HUES64 (cell line): ENCODE measurements around the gene CTNNA1.
"Not testable (repeated sequence)": the region's sequence is repeated elsewhere in the genome, so short reads cannot be mapped to it uniquely, and the experiment has no call there.

Source experiments
- H3K27ac ChIP-seq: 2 replicates; pipeline ENCODE4 v1.7.0; 2013; ENCODE audit warnings: low read depth, low read length, inconsistent platforms
- H3K27me3 ChIP-seq: 2 replicates; pipeline ENCODE4 v1.6.1; 2013; ENCODE audit warnings: mild to moderate bottlenecking, low read length; ENCODE audit not compliant: insufficient read depth
- H3K36me3 ChIP-seq: 2 replicates; pipeline ENCODE4 v1.6.1; 2013; ENCODE audit warnings: mild to moderate bottlenecking, low read length; ENCODE audit not compliant: insufficient read depth
- H3K4me1 ChIP-seq: 2 replicates; pipeline ENCODE4 v1.6.1; 2013; ENCODE audit warnings: mild to moderate bottlenecking, low read length, moderate library complexity; ENCODE audit not compliant: insufficient read depth
- H3K4me3 ChIP-seq: 2 replicates; pipeline ENCODE4 v1.5.1; 2013; ENCODE audit warnings: mild to moderate bottlenecking, low read length, moderate library complexity
- H3K9ac ChIP-seq: 2 replicates; pipeline ENCODE4 v1.6.1; 2013; ENCODE audit warnings: mild to moderate bottlenecking, low read depth, low read length
- H3K9me3 ChIP-seq: 2 replicates; pipeline ENCODE4 v1.6.1; 2013; ENCODE audit warnings: low read depth, low read length; ENCODE audit not compliant: insufficient read depth
- WGBS: fragments of 150-250, 120-280 bp; methylation state at CpG from one replicate; pipeline ENCODE4 v1.1.7; 2013; ENCODE audit warnings: missing lambda C conversion rate; 5-methylcytosine and 5-hydroxymethylcytosine counted together

The CTNNA1 gene

GRCh38 chr5:138784590-138784989 is 31.4 kb downstream of the CTNNA1 start:
- H3K4me1 ChIP-seq: 0 out of 2 replicates have a peak, but pooled peaks cover 3% of the 10 kb centered on the region
- no peaks in the 10 kb centered on the region for H3K27me3 ChIP-seq
- H3K27ac ChIP-seq: no peak overlapping the region
- WGBS: 100% methylated on average over 1 of the region's 1 CpG
- no peak overlapping the region for H3K4me3 ChIP-seq
- H3K9me3 ChIP-seq: no peaks in the 10 kb centered on the region
- no peak overlapping the region for H3K9ac ChIP-seq
- H3K36me3 ChIP-seq: peaks cover 58% of the 10 kb centered on the region

GRCh38 chr5:138789771-138790242 is 36.6 kb downstream of the CTNNA1 start:
- H3K9ac ChIP-seq: no peak overlapping the region
- H3K4me3 ChIP-seq: no peak overlapping the region
- H3K4me1 ChIP-seq: peaks cover 20% of the 10 kb centered on the region; the same call in 1 of the 2 replicates
- no peak overlapping the region for H3K27ac ChIP-seq
- H3K27me3 ChIP-seq: no peaks in the 10 kb centered on the region
- no peaks in the 10 kb centered on the region for H3K9me3 ChIP-seq
- peaks cover 26% of the 10 kb centered on the region for H3K36me3 ChIP-seq

GRCh38 chr5:138790684-138791083 is 37.5 kb downstream of the CTNNA1 start:
- WGBS: 90% methylated on average over 1 of the region's 1 CpG
- Histone ChIP-seq H3K4me1 (peaks cover 20% of the 10 kb centered on the region; the same call in 1 of the 2 replicates), H3K27ac (no peak overlapping the region), H3K4me3 (no peak overlapping the region), H3K9ac (no peak overlapping the region), H3K27me3 (no peaks in the 10 kb centered on the region), H3K9me3 (no peaks in the 10 kb centered on the region), H3K36me3 (peaks cover 22% of the 10 kb centered on the region)

GRCh38 chr5:138792195-138792790 is 39.1 kb downstream of the CTNNA1 start:
- peaks cover 14% of the 10 kb centered on the region; the same call in 1 of the 2 replicates for H3K36me3 ChIP-seq
- no peak overlapping the region for H3K4me3 ChIP-seq
- H3K9me3 ChIP-seq: no peaks in the 10 kb centered on the region
- 88% methylated on average over 4 of the region's 4 CpGs for WGBS
- H3K9ac ChIP-seq: no peak overlapping the region
- H3K4me1 ChIP-seq: peaks cover 20% of the 10 kb centered on the region; the same call in 1 of the 2 replicates
- H3K27ac ChIP-seq: no peak overlapping the region
- no peaks in the 10 kb centered on the region for H3K27me3 ChIP-seq

- Histone ChIP-seq H3K36me3 (peaks cover 9% of the 10 kb centered on the region; the same call in 1 of the 2 replicates), H3K4me3 (no peak overlapping the region), H3K9ac (no peak overlapping the region), H3K4me1 (peaks cover 20% of the 10 kb centered on the region; the same call in 1 of the 2 replicates), H3K27me3 (no peaks in the 10 kb centered on the region), H3K27ac (no peak overlapping the region), H3K9me3 (no peaks in the 10 kb centered on the region)
Observed at GRCh38 chr5:138793575-138793974, 40.4 kb downstream of the CTNNA1 start.

- Histone ChIP-seq H3K9ac (no peak overlapping the region), H3K36me3 (peaks cover 25% of the 10 kb centered on the region), H3K4me3 (no peak overlapping the region), H3K27ac (no peak overlapping the region), H3K27me3 (no peaks in the 10 kb centered on the region), H3K4me1 (no peaks in the 10 kb centered on the region), H3K9me3 (no peaks in the 10 kb centered on the region)
- 97% methylated on average over 3 of the region's 3 CpGs for WGBS
Observed at GRCh38 chr5:138803285-138803684, 50.1 kb downstream of the CTNNA1 start.

- 97% methylated on average over 1 of the region's 1 CpG for WGBS
- Histone ChIP-seq H3K9ac (no peak overlapping the region), H3K27ac (no peak overlapping the region), H3K9me3 (no peaks in the 10 kb centered on the region), H3K36me3 (peaks cover 30% of the 10 kb centered on the region), H3K27me3 (no peaks in the 10 kb centered on the region), H3K4me1 (no peaks in the 10 kb centered on the region), H3K4me3 (no peak overlapping the region)
Observed at GRCh38 chr5:138803935-138804334, 50.7 kb downstream of the CTNNA1 start.

- no peak overlapping the region for H3K27ac ChIP-seq
- H3K36me3 ChIP-seq: peaks cover 42% of the 10 kb centered on the region
- no peaks in the 10 kb centered on the region for H3K27me3 ChIP-seq
- no peaks in the 10 kb centered on the region for H3K4me1 ChIP-seq
- no peak overlapping the region for H3K4me3 ChIP-seq
- H3K9me3 ChIP-seq: peaks cover 5% of the 10 kb centered on the region; the same call in 1 of the 2 replicates
- H3K9ac ChIP-seq: no peak overlapping the region
Observed at GRCh38 chr5:138805096-138805495, 51.9 kb downstream of the CTNNA1 start.

GRCh38 chr5:138807182-138807581 is 54.0 kb downstream of the CTNNA1 start:
- 100% methylated on average over 1 of the region's 1 CpG for WGBS
- no peak overlapping the region for H3K9ac ChIP-seq
- H3K27ac ChIP-seq: no peak overlapping the region
- peaks cover 7% of the 10 kb centered on the region; the same call in 1 of the 2 replicates for H3K9me3 ChIP-seq
- no peaks in the 10 kb centered on the region for H3K27me3 ChIP-seq
- no peaks in the 10 kb centered on the region for H3K4me1 ChIP-seq
- no peak overlapping the region for H3K4me3 ChIP-seq
- H3K36me3 ChIP-seq: peaks cover 48% of the 10 kb centered on the region

GRCh38 chr5:138809391-138809790 is 56.2 kb downstream of the CTNNA1 start:
- Histone ChIP-seq H3K9me3 (peaks cover 7% of the 10 kb centered on the region; the same call in 1 of the 2 replicates), H3K4me3 (no peak overlapping the region), H3K9ac (no peak overlapping the region), H3K27me3 (no peaks in the 10 kb centered on the region), H3K27ac (no peak overlapping the region), H3K36me3 (peaks cover 66% of the 10 kb centered on the region), H3K4me1 (no peaks in the 10 kb centered on the region)

- WGBS: 98% methylated on average over 20 of the region's 35 CpGs
- H3K9ac ChIP-seq, H3K4me1 ChIP-seq, H3K27ac ChIP-seq, H3K27me3 ChIP-seq, H3K4me3 ChIP-seq, H3K9me3 ChIP-seq: not testable (repeated sequence)
- peaks cover 70% of the 10 kb centered on the region for H3K36me3 ChIP-seq
Observed at GRCh38 chr5:138810861-138811260, 57.6 kb downstream of the CTNNA1 start.

GRCh38 chr5:138815529-138815928 is 62.3 kb downstream of the CTNNA1 start:
- Histone ChIP-seq H3K4me1 (no peaks in the 10 kb centered on the region), H3K27me3 (no peaks in the 10 kb centered on the region), H3K9me3 (no peaks in the 10 kb centered on the region), H3K4me3 (no peak overlapping the region), H3K36me3 (peaks cover 44% of the 10 kb centered on the region), H3K27ac (no peak overlapping the region), H3K9ac (no peak overlapping the region)
- over 99% methylated on average over 5 of the region's 5 CpGs for WGBS
